Measurements from ENCODE around the gene SPRR2E. TPM values are rescaled to one million over a fixed set of nuclear protein-coding genes. Genes with fewer than 3 reads are reported as not detected.
"Not testable (repeated sequence)": the region's sequence is repeated elsewhere in the genome, so short reads cannot be mapped to it uniquely, and the experiment has no call there.

The SPRR2E gene
- total RNA-seq, 2 donors from 2014 or later, result not detected

GRCh38 chr1:153113416-153113815 is 19.1 kb upstream of the SPRR2E start, which contains the start of gene SPRR2F:
Gene SPRR2F (minus strand): TSS chr1:153113516. CDS start chr1:153112733, 783 bp downstream.
- H3K27me3 ChIP-seq, result no peaks in the 10 kb centered on the region
- no peak for DNase-seq
- intact Hi-C loops (cut with DNase I), result no loop called here
- no peaks in the 10 kb centered on the region for H3K4me1 ChIP-seq
- H3K27ac ChIP-seq, result no peak within 1 kb of the TSS
- no peak within 1 kb of the TSS for H3K4me3 ChIP-seq
- H3K36me3 ChIP-seq, result no peaks in the 10 kb centered on the region
- H3K9me3 ChIP-seq, result no peaks in the 10 kb centered on the region
- no peak for TF ChIP-seq CTCF (IDR thresholded peaks at IDR 0.05)
- no peak within 1 kb of the TSS for H3K9ac ChIP-seq (ENCODE audit: low read depth in 2 of 2, low read length in 2 of 2)

DNA sequence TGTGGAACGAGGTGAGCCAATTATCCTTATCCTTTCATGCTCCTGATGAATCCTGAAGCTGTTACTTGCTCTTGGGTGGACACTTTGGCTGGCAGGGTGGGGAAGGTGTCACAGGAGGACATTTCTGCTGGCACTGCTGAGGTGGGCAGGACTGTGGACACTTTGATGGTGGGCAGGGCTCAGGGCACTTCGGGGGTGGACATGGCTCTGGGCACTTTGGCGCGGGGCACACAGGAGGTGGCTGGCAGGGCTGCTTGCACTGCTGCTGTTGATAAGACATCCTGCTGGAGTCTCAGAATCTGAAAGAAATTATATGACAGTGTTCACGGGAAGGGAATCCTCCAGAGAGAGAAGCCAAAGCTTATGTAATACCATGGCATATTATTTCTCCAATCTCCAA is 18.1 kb upstream of the SPRR2E start:
- intact Hi-C loops (cut with DNase I); H3K4me3 ChIP-seq; H3K9me3 ChIP-seq; H3K27me3 ChIP-seq; H3K4me1 ChIP-seq; DNase-seq; H3K27ac ChIP-seq; H3K9ac ChIP-seq (ENCODE audit: low read depth in 2 of 2, low read length in 2 of 2); H3K36me3 ChIP-seq: not testable (repeated sequence)

DNA sequence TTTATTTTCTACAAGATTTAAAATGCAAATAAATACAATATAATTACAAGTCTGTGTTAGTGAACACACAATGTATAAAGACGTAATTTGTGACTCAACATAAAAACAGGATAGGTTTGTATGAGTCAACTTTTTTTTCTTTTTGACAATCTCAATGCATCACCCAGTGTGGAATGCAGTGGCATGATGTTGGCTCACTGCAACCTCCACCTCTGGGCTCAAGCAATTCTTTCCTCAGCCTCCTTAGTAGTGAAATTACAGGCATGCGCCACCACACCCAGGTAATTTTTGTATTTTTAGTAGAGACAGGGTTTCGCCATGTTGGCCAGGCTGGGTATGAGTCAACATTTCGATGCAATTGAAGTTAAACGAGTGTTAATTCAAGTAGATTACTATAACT is 5.9 kb upstream of the SPRR2E start:
- H3K4me3 ChIP-seq, result no peak overlapping the region
- no peak overlapping the region for H3K9ac ChIP-seq (ENCODE audit: low read depth in 2 of 2, low read length in 2 of 2)
- DNase-seq, result no peak

GRCh38 chr1:153099461-153100045 is 5.2 kb upstream of the SPRR2E start:
- no peak for DNase-seq

More for the DNA sequence above, 5.9 kb upstream of the SPRR2E start:
- no peak for TF ChIP-seq CTCF (IDR thresholded peaks at IDR 0.05)
- H3K4me1 ChIP-seq, result no peaks in the 10 kb centered on the region
- H3K27me3 ChIP-seq, result no peaks in the 10 kb centered on the region
- intact Hi-C loops (cut with DNase I), result no loop called here
- no peaks in the 10 kb centered on the region for H3K9me3 ChIP-seq
- H3K27ac ChIP-seq, result no peak overlapping the region
- H3K36me3 ChIP-seq, result no peaks in the 10 kb centered on the region

DNA sequence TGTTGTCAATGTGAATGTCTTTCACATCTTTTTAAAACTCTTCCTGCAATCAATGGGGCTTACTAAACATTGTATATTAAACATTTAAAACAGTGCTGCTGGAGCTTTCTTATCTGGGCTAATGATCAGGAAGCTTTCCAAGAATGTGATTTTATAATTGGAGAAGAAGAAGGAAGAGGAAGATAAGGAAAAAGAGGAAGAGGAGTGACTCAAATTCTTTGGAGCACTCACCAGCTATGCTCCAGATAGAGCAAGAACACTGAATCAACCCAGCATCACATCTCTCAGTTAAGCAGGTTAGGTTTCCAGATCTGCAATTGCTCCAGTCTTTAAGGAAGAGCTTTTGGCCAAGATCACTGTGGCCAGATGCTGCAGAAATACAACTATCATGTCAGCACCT is 1.4 kb upstream of the SPRR2E start:
- Histone ChIP-seq H3K4me1 (no peaks in the 10 kb centered on the region), H3K4me3 (no peak overlapping the region), H3K27ac (no peak overlapping the region), H3K36me3 (no peaks in the 10 kb centered on the region), H3K9ac (ENCODE audit: low read depth in 2 of 2, low read length in 2 of 2) (no peak overlapping the region), H3K9me3 (no peaks in the 10 kb centered on the region), H3K27me3 (no peaks in the 10 kb centered on the region)
- no peak for TF ChIP-seq CTCF (IDR thresholded peaks at IDR 0.05)
- intact Hi-C loops (cut with DNase I), result no loop called here
- no peak for DNase-seq

More at GRCh38 chr1:153099461-153100045, 5.2 kb upstream of the SPRR2E start:
- Histone ChIP-seq H3K4me3 (no peak overlapping the region), H3K27ac (no peak overlapping the region), H3K27me3 (no peaks in the 10 kb centered on the region), H3K9ac (ENCODE audit: low read depth in 2 of 2, low read length in 2 of 2) (no peak overlapping the region), H3K9me3 (no peaks in the 10 kb centered on the region), H3K36me3 (no peaks in the 10 kb centered on the region), H3K4me1 (no peaks in the 10 kb centered on the region)
- no peak for TF ChIP-seq CTCF (IDR thresholded peaks at IDR 0.05)
- intact Hi-C loops (cut with DNase I), result no loop called here

DNA sequence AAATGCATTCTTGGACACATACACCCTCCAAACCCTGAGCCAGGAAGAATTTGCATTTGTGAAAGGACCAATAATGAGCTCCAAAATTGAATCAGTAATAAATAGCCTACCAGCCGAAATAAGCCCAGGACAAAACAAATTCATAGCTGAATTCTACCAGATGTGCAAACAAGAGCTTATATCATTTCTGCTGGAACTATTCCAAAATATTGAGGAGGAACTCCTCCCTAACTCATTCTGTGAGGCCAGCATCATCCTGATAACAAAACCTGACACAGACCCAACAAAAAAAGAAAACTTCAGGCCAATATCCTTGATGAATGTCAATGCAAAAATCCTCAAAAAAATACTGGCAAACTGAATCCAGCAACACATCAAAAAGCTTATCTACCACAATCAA is 6.7 kb downstream of the SPRR2E start:
- intact Hi-C loops (cut with DNase I), result no loop called here
- Histone ChIP-seq H3K4me3 (no peak overlapping the region), H3K9me3 (no peaks in the 10 kb centered on the region), H3K4me1 (no peaks in the 10 kb centered on the region), H3K9ac (ENCODE audit: low read depth in 2 of 2, low read length in 2 of 2) (no peak overlapping the region), H3K36me3 (no peaks in the 10 kb centered on the region), H3K27ac (no peak overlapping the region), H3K27me3 (no peaks in the 10 kb centered on the region)
- no peak for DNase-seq
- TF ChIP-seq CTCF (IDR thresholded peaks at IDR 0.05), result no peak
